Neuron (in vitro differentiated cells): Measurements from ENCODE around the gene TBX21.

ENCODE experiments used
- H2AFZ ChIP-seq: one replicate; pipeline ENCODE4 v1.6.1; 2013; ENCODE audit warnings: low read depth, mild to moderate bottlenecking, inconsistent platforms, low read length, moderate library complexity
- H3K27me3 ChIP-seq: one replicate; pipeline ENCODE4 v1.6.1; 2013; ENCODE audit warnings: low read length; ENCODE audit not compliant: insufficient read depth
- H3K36me3 ChIP-seq: one replicate; pipeline ENCODE4 v1.6.1; 2013; ENCODE audit warnings: low read length; ENCODE audit not compliant: insufficient read depth
- H3K4me1 ChIP-seq: one replicate; pipeline ENCODE4 v1.6.1; 2013; ENCODE audit warnings: low read length; ENCODE audit not compliant: insufficient read depth
- H3K4me3 ChIP-seq: 2 replicates; pipeline ENCODE4 v1.5.1; 2013; ENCODE audit warnings: mild to moderate bottlenecking, low read length, moderate library complexity
- H3K9me3 ChIP-seq: one replicate; pipeline ENCODE4 v1.6.1; 2013; ENCODE audit warnings: low read length

TBX21 gene

DNA sequence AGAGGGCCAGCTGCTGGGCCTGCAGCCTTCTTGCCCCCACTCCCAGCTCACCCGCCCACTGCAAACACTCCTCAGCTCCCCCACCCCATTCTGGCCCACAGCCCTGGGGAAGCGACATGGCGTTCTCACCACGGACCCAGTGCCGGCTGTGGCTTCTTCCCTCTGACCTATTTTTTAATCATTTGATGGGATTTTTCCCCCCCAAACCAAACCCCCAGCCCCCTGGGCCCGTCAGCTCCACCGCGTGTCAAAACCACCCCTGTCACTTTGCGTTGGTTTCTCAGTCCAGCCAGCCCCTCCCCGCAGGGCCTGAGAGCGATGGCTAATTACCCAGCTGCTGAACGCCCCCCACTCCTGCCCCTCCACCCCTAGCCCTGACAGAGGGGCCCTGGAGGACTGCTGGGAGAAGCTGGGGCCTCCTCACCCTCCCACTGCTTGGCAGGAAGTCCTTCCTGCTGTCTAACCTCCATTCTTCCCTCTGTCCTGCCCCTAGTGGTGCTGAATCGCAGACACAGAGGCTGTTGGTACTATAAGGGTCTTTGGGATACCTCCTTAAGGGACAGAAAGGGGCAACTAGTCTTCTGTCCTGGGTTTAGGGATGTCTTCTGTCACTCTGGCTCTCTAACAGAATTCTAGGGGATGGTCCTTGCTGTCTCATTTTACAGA is 7.5 kb upstream of the TBX21 start:
- Histone ChIP-seq H3K27me3 (peaks cover 62% of the 10 kb centered on the region), H3K36me3 (no peaks in the 10 kb centered on the region), H3K4me3 (no peak overlapping the region), H3K4me1 (no peaks in the 10 kb centered on the region), H3K9me3 (no peaks in the 10 kb centered on the region), H2AFZ (no peak overlapping the region)

DNA sequence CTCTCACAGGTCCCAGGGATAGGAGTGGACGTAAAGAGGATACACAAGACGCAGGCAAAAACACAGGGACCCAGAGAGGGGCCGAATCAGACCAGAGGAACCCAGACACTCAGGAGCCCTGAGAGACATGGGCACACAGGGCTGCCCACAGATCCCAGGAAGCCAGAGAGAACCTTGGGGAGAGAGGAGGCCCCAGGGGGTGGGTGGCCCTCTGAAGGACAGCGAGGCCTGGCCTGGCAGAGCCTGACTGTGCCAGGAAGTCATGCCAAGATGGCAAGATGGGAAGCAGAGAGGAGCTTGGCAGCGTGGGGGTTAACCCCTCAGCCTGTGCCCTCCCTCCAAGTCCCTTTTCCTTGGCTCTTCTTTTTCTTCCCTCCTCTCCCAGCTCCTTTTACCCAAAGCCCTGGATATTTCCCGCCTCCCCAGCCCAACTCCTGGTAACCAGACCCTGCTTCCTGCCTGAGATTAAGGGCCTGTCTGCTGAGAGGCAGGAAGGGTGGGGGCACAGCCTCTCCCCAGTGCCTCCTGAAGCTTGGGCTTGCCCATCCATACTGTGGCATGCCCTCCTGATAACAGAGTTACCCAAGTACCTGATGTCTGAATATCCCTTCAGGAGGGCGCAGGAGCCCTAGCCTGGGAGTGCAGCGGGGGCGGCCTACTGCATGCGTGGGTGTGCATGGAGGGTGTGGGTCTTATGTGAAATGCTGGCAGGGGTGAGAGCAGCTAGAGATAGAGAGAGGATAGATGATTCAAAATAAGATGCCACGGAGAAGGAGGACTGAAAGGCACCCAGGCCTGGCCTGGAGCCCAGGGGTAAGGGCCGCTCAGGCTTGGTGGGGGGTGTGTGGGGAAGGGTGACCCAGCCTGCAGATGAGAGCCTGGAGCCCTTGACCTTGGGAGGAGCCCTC is 6.0 kb upstream of the TBX21 start:
- Histone ChIP-seq H3K36me3 (no peaks in the 10 kb centered on the region), H3K9me3 (no peaks in the 10 kb centered on the region), H3K4me1 (no peaks in the 10 kb centered on the region), H3K27me3 (peaks cover 62% of the 10 kb centered on the region), H3K4me3 (no peak overlapping the region), H2AFZ (no peak overlapping the region)

DNA sequence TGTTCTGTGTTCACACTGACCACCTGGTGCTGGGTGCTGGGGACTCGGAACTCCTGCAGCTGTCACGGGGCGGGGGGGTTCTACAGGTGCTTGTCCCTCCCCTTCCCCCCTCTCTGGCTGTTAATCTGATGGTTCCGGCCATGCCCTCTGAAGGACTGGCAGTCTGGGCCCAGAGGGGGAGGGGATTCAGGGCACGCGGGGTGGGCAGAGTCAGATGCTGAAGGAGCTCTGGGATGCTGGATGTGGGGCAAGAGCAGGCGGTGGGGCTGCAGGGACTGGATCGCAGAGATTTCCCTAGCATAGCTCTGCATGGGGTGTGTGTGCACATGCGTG is 5.4 kb upstream of the TBX21 start:
- no peaks in the 10 kb centered on the region for H3K36me3 ChIP-seq
- no peaks in the 10 kb centered on the region for H3K4me1 ChIP-seq
- H2AFZ ChIP-seq: no peak overlapping the region
- no peak overlapping the region for H3K4me3 ChIP-seq
- H3K27me3 ChIP-seq: peaks cover 63% of the 10 kb centered on the region
- H3K9me3 ChIP-seq: no peaks in the 10 kb centered on the region

DNA sequence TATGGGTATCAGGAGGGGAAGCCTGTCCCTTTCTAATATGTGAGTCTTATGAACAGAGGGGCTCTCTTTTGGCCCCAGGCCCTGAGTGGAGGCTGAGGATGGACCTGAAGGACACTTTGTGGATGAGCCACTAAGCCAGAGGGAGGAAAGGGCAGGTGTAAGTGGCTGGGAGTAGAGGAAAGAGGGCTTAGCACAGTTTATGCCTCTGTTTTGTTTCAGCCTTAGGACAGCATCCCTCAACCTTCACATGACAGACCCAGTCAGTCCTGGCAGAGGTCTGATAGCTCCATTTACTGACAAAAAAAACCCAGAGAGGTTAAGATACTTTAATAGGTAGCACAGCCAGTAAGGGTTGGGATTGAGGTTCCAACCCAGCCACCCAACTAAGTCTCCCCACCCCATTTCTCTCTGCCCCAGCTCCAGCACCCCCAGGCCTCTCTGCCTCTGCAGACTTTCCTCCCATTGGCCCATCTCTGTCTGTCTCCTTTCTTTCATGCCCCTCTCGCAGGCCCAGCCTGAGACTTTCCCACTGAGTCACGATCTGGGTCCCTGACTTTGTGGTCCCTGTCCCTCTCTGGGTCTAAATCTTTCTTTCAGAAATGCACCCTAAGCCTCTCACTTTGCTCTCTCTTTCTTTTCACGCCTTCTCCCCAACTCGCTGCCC is 4.7 kb upstream of the TBX21 start:
- no peaks in the 10 kb centered on the region for H3K36me3 ChIP-seq
- no peaks in the 10 kb centered on the region for H3K9me3 ChIP-seq
- H3K4me3 ChIP-seq: no peak overlapping the region
- no peak overlapping the region for H2AFZ ChIP-seq
- H3K4me1 ChIP-seq: no peaks in the 10 kb centered on the region
- H3K27me3 ChIP-seq: peaks cover 65% of the 10 kb centered on the region

DNA sequence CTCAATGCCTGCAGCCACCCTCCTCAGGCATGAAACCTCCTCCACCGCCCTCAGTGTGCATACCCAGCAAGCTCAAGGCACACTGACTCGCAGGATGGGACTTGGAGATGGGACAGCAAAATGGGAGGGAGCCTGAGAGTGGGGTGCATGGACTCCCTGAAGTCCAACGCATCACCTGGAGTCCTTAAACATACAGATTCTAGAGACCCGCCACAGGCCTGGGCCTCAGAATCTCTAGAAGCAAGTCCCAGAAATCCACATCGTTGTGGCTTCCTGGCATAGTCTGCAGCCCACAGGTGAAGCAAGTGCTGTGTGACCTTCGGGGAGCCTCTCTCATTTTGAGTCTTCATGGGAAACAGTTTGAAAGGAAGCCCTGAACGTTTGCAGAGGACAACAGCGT is 3.6 kb upstream of the TBX21 start:
- Histone ChIP-seq H3K4me3 (no peak overlapping the region), H3K27me3 (peaks cover 65% of the 10 kb centered on the region), H2AFZ (no peak overlapping the region), H3K36me3 (no peaks in the 10 kb centered on the region), H3K9me3 (no peaks in the 10 kb centered on the region), H3K4me1 (peaks cover 4% of the 10 kb centered on the region)

DNA sequence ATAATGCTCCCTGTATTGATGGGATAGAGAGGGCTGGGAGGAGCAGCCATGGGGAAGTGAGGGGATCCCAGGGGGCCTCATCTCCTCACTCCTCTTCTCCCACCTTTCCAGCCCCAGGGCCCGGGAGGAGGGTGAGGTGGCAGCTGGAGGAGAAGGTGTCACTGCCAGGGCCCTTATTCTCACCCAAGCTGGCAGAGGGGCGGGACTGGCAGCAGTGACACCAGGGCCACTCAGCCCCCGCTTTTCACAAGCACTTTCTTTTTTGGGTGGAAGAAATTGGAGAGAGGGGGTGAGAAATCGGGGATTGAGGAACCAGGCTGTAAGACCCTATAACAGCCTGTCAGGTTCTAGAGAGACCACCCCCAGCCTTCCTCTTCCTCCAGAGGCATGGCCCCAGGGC is 2.4 kb upstream of the TBX21 start:
- no peaks in the 10 kb centered on the region for H3K36me3 ChIP-seq

GRCh38 chr17:47731396-47731795 is 1.6 kb upstream of the TBX21 start:
- H3K4me3 ChIP-seq: no peak overlapping the region
- peaks cover 4% of the 10 kb centered on the region for H3K4me1 ChIP-seq
- peaks cover 72% of the 10 kb centered on the region for H3K27me3 ChIP-seq
- no peak overlapping the region for H2AFZ ChIP-seq
- no peaks in the 10 kb centered on the region for H3K9me3 ChIP-seq
- H3K36me3 ChIP-seq: no peaks in the 10 kb centered on the region

More for the DNA sequence above, 2.4 kb upstream of the TBX21 start:
- Histone ChIP-seq H3K9me3 (no peaks in the 10 kb centered on the region), H3K4me3 (no peak overlapping the region), H3K4me1 (peaks cover 4% of the 10 kb centered on the region), H3K27me3 (peaks cover 68% of the 10 kb centered on the region), H2AFZ (no peak overlapping the region)

DNA sequence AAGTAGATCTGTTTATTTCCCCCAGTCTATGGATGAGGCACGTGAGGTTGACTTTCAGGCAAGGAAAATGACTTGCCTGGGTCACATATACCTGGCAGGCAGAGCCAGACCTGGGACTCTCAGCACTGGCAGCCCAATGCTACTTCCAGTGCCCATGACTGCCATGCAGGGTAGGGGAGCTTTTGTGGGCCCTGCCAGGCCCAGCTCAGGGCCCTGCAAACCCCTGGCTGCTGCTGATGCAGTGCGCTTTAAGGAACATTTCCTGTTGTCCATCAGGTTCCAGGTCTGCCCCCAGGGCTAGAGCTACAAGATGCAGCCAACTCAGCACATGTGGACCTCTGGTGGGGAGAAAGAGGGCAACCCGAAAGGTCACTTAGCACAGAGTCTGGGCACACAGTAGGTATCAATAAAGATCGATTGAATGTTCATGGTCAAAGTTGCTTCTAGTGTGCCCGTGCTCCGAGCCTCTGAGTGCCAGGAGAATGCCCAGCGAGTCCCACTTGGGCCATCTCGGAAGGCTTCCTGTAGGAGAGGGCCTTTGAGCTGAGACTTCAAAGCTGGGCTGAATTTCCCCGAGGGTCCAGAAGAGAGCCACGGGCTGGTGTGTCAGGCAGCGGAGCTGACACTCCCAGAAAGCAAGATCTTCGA is 513 bp upstream of the TBX21 start:
- peaks cover 4% of the 10 kb centered on the region for H3K4me1 ChIP-seq
- H3K27me3 ChIP-seq: peaks cover 71% of the 10 kb centered on the region
- no peaks in the 10 kb centered on the region for H3K9me3 ChIP-seq
- no peak overlapping the region for H2AFZ ChIP-seq
- H3K36me3 ChIP-seq: no peaks in the 10 kb centered on the region
- H3K4me3 ChIP-seq: no peak overlapping the region

GRCh38 chr17:47733674-47734410 is 806 bp downstream of the TBX21 start:
- H3K36me3 ChIP-seq: no peaks in the 10 kb centered on the region
- H3K27me3 ChIP-seq: peaks cover 69% of the 10 kb centered on the region
- H3K9me3 ChIP-seq: no peaks in the 10 kb centered on the region
- H2AFZ ChIP-seq: peak overlapping the region; percentile 34
- peaks cover 4% of the 10 kb centered on the region for H3K4me1 ChIP-seq
- H3K4me3 ChIP-seq: peak overlapping the region; percentile 25

- Histone ChIP-seq H3K4me1 (peaks cover 4% of the 10 kb centered on the region), H3K9me3 (no peaks in the 10 kb centered on the region), H2AFZ (no peak overlapping the region), H3K36me3 (no peaks in the 10 kb centered on the region), H3K27me3 (peaks cover 64% of the 10 kb centered on the region), H3K4me3 (no peak overlapping the region)
Observed at GRCh38 chr17:47735139-47735464, 2.1 kb downstream of the TBX21 start.

GRCh38 chr17:47735536-47736011 is 2.5 kb downstream of the TBX21 start:
- no peaks in the 10 kb centered on the region for H3K9me3 ChIP-seq
- no peaks in the 10 kb centered on the region for H3K36me3 ChIP-seq
- peaks cover 4% of the 10 kb centered on the region for H3K4me1 ChIP-seq
- no peak overlapping the region for H2AFZ ChIP-seq
- H3K27me3 ChIP-seq: peaks cover 60% of the 10 kb centered on the region
- no peak overlapping the region for H3K4me3 ChIP-seq
